Measurements from ENCODE around the gene ZNF415.
"Not testable (repeated sequence)": the region's sequence is repeated elsewhere in the genome, so short reads cannot be mapped to it uniquely, and the experiment has no call there.

Gene ZNF415

DNA sequence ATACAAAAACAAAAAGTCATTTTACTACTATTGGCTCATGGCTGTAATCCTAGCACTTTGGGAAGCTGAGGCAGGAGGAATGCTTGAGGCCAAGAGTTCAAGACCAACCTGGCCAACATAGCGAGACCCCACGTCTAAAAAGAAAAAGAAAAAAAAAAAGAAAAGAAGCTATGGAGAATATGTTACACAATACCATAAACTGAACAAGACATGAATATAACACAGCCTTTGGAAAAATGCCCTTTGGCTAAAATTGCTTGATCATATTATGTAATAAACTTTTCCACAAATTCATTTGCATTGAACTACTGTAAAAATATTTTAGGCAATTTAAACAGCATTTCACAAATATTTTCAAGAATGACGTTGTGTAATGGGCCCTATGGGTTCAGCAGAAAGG, 3.7 kb upstream of the ZNF415 start:
- Histone ChIP-seq H3K4me2 (no peak overlapping the region), H2AFZ (ENCODE audit: low read depth) (no peak overlapping the region), H4K20me1 (ENCODE audit: insufficient read depth) (no peaks in the 10 kb centered on the region), H3K79me2 (ENCODE audit: insufficient read depth, low read depth) (no peaks in the 10 kb centered on the region), H3K36me3 (ENCODE audit: insufficient read depth) (no peaks in the 10 kb centered on the region), H3K27me3 (ENCODE audit: insufficient read depth, low read depth) (no peaks in the 10 kb centered on the region), H3K27ac (no peak overlapping the region), H3K4me3 (IDR thresholded peaks at IDR 0.05; ENCODE audit: insufficient read depth, low read depth, low read length) (no peak overlapping the region), H3K9ac (no peak overlapping the region), H3K4me1 (ENCODE audit: low read depth, poor library complexity, severe bottlenecking) (no peaks in the 10 kb centered on the region)
- TF ChIP-seq, protein P1, sequence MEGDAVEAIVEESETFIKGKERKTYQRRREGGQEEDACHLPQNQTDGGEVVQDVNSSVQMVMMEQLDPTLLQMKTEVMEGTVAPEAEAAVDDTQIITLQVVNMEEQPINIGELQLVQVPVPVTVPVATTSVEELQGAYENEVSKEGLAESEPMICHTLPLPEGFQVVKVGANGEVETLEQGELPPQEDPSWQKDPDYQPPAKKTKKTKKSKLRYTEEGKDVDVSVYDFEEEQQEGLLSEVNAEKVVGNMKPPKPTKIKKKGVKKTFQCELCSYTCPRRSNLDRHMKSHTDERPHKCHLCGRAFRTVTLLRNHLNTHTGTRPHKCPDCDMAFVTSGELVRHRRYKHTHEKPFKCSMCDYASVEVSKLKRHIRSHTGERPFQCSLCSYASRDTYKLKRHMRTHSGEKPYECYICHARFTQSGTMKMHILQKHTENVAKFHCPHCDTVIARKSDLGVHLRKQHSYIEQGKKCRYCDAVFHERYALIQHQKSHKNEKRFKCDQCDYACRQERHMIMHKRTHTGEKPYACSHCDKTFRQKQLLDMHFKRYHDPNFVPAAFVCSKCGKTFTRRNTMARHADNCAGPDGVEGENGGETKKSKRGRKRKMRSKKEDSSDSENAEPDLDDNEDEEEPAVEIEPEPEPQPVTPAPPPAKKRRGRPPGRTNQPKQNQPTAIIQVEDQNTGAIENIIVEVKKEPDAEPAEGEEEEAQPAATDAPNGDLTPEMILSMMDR (conservative IDR thresholded peaks at IDR 0.05; ENCODE audit: low read depth, low read length), result no peak

DNA sequence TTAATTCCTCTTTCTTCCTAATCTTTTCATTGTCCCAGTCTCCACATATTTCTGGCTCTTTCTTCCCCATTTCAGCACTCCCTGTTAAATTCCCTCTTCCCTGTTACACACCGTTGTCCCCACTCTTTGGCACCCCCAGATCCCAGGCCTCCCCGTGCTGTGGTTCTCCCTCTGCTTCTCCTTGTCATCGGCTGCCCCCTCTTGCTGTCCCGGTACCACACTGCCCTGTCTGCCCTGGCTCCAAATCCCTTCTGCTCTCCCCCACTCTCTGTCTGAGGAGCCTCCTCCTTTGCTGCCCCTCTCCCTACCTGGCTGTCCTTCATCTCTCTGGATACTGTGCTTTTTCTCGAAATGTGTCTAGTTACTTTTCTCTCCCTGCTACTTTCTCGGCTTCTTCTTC, 983 bp downstream of the ZNF415 start:
- TF ChIP-seq, protein P1 (conservative IDR thresholded peaks at IDR 0.05; ENCODE audit: low read depth, low read length), result no peak
- no peak overlapping the region for H2AFZ ChIP-seq (ENCODE audit: low read depth)
- H3K27ac ChIP-seq, result no peak overlapping the region
- no peak overlapping the region for H3K4me3 ChIP-seq (IDR thresholded peaks at IDR 0.05; ENCODE audit: insufficient read depth, low read depth, low read length)
- H3K4me2 ChIP-seq, result no peak overlapping the region
- H3K36me3 ChIP-seq (ENCODE audit: insufficient read depth), result no peaks in the 10 kb centered on the region
- no peaks in the 10 kb centered on the region for H3K27me3 ChIP-seq (ENCODE audit: insufficient read depth, low read depth)
- no peaks in the 10 kb centered on the region for H4K20me1 ChIP-seq (ENCODE audit: insufficient read depth)
- H3K4me1 ChIP-seq (ENCODE audit: low read depth, poor library complexity, severe bottlenecking), result no peaks in the 10 kb centered on the region
- H3K79me2 ChIP-seq (ENCODE audit: insufficient read depth, low read depth), result no peaks in the 10 kb centered on the region
- no peak overlapping the region for H3K9ac ChIP-seq

DNA sequence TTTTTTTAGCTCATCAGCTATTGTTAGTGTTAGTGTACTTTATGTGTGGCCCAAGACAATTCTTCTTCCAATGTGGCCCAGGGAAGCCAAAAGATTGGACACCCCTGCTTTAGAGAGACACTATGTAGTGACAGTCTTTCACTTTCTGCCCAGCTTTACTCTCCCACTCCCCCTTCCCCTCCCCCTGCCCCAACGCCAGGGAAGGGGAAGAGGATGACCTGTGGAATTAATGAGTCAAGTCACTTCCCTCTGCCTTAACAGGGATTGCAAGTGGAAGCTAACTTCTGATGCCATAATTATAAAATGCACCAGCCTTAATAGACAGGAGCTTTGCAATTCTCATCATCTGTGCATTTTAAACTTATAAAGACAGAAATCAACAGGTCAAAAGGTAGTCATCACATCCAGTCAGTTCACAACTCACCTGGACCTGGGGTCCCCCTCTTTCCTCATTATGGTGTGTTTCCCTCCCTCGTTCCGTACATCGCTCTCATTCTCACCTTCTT, 1.6 kb downstream of the ZNF415 start:
- no peaks in the 10 kb centered on the region for H3K27me3 ChIP-seq (ENCODE audit: insufficient read depth, low read depth)
- no peak overlapping the region for H3K9ac ChIP-seq
- no peak overlapping the region for H3K4me3 ChIP-seq (IDR thresholded peaks at IDR 0.05; ENCODE audit: insufficient read depth, low read depth, low read length)
- H3K79me2 ChIP-seq (ENCODE audit: insufficient read depth, low read depth), result no peaks in the 10 kb centered on the region
- H2AFZ ChIP-seq (ENCODE audit: low read depth), result no peak overlapping the region
- H3K4me2 ChIP-seq, result no peak overlapping the region
- H3K36me3 ChIP-seq (ENCODE audit: insufficient read depth), result no peaks in the 10 kb centered on the region
- TF ChIP-seq, protein P1 (conservative IDR thresholded peaks at IDR 0.05; ENCODE audit: low read depth, low read length), result no peak
- H3K27ac ChIP-seq, result no peak overlapping the region
- H3K4me1 ChIP-seq (ENCODE audit: low read depth, poor library complexity, severe bottlenecking), result no peaks in the 10 kb centered on the region
- H4K20me1 ChIP-seq (ENCODE audit: insufficient read depth), result no peaks in the 10 kb centered on the region

DNA sequence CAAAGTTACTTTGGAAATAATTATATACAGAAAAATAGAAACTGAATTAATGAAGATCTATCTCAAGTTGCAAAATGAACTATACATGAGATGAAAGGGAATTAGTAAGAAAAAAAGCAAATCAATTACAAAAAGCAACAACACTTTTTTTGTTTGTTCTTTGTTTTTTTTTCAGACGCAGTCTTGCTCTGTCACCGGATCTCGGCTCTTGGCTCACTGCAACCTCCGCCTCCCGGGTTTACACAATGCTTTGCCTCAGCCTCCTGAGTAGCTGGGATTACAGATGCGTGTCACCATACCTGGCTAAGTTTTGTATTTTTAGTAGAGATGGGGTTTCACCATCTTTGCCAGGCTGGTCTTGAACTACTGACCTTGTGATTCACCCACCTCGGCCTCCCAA, 2.2 kb downstream of the ZNF415 start:
- no peak overlapping the region for H3K4me3 ChIP-seq (IDR thresholded peaks at IDR 0.05; ENCODE audit: insufficient read depth, low read depth, low read length)
- TF ChIP-seq, protein P1 (conservative IDR thresholded peaks at IDR 0.05; ENCODE audit: low read depth, low read length), result no peak
- H3K27me3 ChIP-seq (ENCODE audit: insufficient read depth, low read depth), result no peaks in the 10 kb centered on the region
- no peak overlapping the region for H3K27ac ChIP-seq
- H4K20me1 ChIP-seq (ENCODE audit: insufficient read depth), result no peaks in the 10 kb centered on the region
- no peaks in the 10 kb centered on the region for H3K79me2 ChIP-seq (ENCODE audit: insufficient read depth, low read depth)
- H3K4me1 ChIP-seq (ENCODE audit: low read depth, poor library complexity, severe bottlenecking), result no peaks in the 10 kb centered on the region
- no peak overlapping the region for H2AFZ ChIP-seq (ENCODE audit: low read depth)
- H3K36me3 ChIP-seq (ENCODE audit: insufficient read depth), result no peaks in the 10 kb centered on the region
- H3K9ac ChIP-seq, result no peak overlapping the region
- no peak overlapping the region for H3K4me2 ChIP-seq

DNA sequence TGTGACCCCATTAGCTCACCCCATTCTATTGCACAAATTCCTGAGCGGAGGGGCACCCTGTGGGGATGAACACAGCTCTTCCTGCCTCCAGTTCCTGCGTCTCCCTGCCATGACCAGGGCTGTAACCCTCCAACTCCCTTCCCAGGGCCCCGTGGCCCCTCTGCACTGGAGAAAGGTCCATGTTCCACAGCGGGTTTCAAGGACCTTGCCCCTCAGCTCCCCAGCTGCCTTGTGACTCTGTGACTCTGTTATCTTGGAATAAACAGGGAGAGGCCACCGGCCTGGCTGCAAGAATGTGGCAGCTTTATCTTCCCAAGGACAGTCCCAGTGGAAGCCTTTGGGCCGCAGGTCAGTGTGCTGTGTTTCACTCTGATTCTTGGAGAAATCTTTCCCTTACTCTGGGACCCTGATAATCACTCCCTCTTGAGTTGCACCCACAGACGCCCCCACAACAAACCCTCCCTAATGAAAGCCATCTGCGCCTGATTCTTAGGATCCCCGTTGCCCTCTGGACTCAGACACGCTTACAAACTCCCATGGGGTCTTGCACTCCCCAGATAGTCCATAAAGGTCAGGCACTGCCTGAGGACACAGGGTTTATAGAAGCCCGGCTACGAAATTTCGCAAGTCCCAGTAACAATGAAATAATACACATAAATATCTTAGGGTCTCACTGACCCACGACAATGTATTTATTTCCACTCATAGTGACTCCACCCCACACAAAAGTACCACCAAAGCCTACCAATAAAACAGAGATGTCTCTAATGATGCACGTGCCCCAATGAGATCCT, 5.8 kb downstream of the ZNF415 start:
- not testable (repeated sequence) for H3K4me1 ChIP-seq (ENCODE audit: low read depth, poor library complexity, severe bottlenecking); H3K27me3 ChIP-seq (ENCODE audit: insufficient read depth, low read depth); H3K4me2 ChIP-seq; H4K20me1 ChIP-seq (ENCODE audit: insufficient read depth); H2AFZ ChIP-seq (ENCODE audit: low read depth); H3K36me3 ChIP-seq (ENCODE audit: insufficient read depth); H3K9ac ChIP-seq; H3K27ac ChIP-seq; H3K79me2 ChIP-seq (ENCODE audit: insufficient read depth, low read depth); H3K4me3 ChIP-seq (IDR thresholded peaks at IDR 0.05; ENCODE audit: insufficient read depth, low read depth, low read length)
